ENCODE measurements around the gene CNDP1.

The CNDP1 gene

DNA sequence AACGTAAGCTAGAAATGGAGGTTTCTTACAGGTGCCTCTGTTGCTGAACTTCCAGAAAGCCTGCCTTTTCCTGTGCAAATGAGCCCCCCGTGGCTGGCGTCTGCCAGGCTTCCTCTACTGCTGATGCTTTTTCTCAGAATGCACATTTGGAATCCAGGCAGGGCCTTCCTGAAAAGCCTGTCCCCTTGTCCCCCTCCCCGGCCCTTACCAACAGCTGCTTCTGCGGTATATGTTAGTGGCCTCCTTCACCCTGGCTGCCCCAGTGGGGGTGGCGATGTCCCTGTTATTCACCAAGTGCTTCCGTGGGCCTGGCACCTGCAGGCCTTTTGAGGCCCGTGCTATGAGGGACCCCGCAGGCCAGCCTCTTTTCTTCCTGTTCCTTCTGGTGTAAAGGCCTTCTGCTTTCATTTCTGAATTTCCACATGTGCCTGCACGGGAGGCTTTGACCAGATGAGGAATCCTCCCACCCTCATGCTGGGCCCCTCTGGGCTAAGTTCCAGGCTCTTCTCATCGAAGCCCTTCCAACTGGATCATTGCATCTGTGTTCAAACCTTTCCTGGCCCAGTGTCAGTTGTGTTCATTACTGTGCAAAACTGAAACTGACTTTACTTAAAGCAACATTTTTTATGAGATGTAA is 27.7 kb upstream of the CNDP1 start:
- DNase-seq (ENCODE audit: low read depth): no peak

DNA sequence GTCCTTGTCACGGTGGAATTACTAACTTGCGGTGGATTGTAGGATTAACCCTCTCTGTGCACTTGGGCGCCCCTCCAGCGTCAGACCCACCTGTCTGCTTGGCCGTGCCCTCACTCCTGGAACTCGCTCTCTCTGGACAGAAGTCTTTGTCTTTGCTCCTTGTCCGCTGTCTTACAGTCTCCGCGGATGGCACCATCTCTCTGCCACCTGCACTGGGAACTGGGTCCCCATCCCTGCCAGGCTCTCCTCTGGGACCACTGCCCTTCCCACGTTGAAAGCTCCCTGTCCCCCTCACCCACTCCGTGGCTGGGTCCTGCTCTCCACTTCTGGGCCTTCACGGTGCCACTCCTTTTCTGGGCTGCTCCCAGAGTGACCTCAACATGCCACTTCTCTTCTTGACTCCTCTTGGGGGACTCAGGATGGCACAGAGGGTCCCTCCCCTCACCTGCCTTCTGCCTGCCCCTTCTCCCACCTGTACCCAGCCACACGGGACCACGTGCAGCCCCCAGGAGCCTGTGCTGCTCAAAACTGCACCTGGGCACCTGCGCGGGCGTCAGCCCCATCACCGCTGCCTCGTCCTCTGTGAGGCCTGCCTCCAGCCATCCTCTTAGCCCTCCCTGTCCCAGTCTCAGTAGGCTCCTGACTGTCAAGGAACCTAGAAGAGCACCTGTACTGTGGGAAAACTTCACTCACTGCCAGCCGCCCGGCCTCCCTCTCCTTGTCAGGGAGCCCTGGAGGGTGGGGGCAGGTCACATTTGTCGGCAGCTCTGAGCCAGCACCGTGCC is 27.0 kb upstream of the CNDP1 start:
- no peak for DNase-seq (ENCODE audit: low read depth)

DNA sequence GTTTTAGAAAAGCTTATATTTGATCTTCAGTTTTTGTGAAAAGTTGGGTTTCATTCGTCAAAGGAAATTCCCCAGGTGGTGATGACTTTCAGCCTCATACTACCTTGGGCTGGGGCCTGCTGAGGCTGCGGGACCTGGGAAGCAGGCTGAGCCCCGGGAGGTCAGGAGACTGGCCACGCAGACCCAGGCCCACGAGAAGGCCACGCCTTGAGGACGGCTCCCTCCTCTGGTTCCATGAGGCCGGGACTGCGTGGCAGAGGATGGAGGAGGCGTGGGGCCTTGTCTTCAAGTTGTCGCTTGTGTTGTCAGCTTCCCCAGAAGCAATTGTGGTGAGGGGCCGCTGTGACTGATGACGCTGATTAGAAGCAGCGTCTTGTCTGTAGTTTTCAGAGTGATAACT is 26.4 kb upstream of the CNDP1 start:
- DNase-seq (ENCODE audit: low read depth): no peak

DNA sequence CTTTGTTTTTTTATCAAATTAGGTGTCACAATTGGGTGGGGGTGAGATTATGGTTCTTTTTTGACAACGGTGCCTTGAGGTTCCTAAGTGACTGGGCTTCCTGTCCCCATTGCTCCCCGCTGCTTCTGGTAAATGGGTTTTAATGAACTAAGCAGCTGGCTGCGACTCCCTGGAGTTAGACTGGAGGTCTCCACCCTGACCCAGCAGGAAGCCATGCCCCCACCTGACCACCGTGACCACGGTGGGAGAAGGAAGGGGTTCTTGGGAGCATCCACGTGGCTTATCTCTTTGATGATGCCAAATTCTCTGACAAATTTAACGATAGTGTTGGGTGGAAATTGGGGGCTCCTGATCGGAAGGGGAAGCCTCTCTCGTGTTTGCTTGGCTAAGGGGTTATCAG is 25.9 kb upstream of the CNDP1 start:
- no peak for DNase-seq (ENCODE audit: low read depth)

DNA sequence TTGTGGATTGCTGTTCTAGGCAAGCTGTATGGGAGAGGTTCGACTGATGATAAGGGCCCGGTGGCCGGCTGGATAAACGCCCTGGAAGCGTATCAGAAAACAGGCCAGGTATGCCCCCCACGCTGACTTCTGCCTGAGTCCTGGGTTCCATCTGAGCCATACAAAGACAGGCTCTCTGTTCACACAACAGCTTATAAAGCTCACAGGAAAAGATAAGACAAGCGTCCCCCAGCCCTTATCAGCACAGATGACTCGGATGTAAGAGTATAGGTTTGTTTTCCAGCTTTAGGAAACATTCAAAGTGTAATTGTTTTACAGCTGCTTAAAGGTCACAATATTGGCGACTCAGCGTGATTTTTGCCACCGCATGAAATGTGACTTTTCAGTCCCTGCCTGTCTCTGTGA is 25.5 kb upstream of the CNDP1 start:
- DNase-seq (ENCODE audit: low read depth): no peak

DNA sequence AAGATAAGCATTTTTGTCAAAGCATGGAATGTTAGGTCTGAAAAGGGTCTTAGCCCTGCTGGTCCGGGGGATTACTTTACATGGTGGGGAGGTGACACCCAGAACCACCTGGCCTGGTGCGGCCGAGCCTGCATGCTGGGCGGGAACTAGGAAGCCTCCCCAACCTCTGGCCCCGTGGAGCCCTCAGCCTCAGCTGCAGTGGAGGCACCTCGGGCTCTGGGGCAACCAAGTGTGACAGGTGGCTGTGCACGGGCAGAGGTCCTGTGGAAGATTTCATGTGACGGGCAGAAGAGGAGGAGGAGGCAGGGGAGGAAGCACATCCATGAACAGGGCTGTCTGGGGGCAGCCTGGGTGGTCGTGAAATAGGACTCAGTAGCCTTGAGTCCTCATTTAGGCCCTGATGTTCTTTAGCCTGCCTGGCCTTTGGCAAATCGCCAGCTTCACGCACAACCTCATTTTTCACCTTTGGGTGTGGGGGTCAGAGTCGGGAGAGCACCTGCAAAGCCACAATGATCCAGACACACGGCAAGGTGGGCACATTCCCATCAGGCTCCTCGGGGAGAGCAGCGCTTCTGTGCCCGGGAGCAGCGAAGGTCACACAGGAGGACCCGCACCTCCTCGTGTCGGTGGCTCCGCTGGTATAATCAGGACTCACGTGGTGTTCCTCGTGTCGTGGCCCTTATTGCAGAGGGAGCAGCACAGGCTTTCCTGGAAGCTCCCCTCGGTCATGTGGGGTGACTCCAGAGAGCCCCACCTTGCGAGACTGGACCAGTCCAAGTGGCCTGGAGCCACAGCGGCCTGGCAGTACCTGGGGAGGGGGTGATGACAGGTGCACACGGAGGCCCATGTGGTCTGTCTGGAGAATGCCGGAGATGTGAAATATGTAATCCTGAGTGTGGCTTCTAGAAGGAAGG is 24.2 kb upstream of the CNDP1 start:
- DNase-seq (ENCODE audit: low read depth): no peak

DNA sequence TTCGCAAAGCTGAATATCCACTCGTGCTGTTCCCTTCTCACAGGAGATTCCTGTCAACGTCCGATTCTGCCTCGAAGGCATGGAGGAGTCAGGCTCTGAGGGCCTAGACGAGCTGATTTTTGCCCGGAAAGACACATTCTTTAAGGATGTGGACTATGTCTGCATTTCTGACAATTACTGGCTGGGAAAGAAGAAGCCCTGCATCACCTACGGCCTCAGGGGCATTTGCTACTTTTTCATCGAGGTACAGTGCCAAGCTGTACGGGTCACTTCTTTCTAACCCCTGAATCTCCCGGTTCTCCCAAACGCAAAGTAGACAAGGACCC is 23.6 kb upstream of the CNDP1 start:
- no peak for DNase-seq (ENCODE audit: low read depth)

DNA sequence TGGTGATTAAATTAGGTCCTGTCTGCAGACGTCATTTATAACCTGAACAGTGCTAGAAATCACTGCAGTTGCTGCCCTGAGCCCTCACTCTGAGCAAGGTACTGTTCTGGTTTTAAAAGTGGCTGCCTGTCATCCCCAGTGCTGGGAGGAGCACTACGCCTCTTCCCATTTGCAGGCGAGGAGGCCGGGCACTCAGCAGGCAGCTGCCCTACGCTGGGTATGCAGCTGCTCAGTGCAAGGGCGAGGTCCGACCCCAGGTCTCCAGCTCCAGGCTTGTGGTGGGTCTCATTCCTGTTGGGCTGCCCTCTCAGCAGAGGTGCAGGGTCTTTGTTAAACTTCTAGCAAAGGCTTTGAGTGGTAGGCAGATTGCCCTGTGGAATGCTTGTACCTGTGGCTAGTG is 22.5 kb upstream of the CNDP1 start:
- DNase-seq (ENCODE audit: low read depth): no peak

DNA sequence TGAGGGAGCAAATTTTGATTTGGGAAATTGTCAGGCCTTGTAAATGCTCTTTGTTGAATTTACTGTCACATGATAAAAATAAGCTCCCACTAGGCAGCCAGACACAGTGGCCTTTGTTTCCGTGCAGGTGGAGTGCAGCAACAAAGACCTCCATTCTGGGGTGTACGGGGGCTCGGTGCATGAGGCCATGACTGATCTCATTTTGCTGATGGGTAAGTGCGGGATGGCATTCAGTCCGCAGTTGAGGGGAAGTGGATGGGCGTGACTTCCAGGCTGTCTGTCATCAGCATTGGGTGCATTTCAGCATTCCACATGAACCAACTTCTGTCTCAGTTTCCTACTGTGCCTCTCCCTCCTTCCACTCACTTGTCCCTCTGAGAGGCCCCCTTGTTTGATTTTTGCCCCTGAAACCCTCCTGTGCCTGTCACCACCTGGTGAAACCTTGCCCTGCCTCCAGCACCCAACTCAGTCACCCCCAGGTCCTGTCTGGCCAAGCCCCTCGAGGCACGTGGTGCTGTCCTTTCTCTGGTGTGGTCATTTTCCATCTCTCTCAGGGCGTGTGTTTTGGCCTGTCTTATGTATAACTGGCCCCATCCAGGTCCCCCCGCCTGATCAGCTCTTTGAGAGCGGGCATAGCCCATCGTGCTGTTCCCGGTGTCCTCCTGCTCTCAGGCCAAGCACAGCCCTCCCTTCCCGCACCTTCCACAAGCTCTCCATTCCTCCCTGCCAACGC is 21.8 kb upstream of the CNDP1 start:
- no peak for DNase-seq (ENCODE audit: low read depth)

DNA sequence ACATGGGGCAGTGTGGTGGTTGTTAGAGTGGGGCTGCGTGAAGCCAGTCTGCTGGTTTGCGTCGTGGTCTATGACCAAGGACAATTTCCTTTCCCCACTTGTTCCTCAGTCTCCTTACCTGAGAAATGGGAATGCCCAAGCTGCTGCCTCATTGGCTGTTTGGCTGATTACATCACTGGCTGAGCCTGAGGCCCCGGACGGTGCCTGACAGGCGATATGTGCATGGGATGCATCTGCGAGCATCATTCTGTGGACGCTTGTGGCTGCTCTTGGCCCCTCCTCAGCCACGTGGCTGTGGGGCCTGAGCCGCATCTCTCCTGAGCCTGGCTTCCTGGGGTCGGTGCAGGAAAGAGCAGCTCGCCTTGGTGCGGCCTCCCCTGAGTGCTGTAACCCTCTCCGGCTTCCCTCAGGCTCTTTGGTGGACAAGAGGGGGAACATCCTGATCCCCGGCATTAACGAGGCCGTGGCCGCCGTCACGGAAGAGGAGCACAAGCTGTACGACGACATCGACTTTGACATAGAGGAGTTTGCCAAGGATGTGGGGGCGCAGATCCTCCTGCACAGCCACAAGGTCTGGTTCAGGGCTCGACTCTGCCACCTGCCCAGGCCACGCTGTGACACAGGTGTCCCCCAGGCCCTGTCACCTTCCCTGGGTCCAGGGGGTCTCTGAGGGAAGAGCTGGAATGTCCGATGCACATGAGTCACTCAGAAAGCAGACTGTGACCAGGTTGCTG is 21.0 kb upstream of the CNDP1 start:
- no peak for DNase-seq (ENCODE audit: low read depth)

DNA sequence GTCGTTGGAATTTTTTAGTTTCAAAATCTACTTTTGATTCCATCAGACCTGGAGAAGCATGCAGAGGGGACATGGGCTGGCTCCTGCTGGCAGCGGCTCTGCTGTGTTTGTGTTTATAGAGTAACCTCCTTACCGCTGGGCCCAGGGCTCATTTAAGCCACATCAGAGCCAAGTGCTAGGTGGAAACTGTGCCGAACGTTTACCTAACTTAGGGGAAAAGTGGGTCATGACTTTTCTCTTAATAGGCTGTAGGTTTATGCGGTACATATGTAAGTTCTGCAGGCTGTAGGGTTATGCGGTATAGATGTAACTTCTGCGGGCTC is 20.5 kb upstream of the CNDP1 start:
- no peak for DNase-seq (ENCODE audit: low read depth)

DNA sequence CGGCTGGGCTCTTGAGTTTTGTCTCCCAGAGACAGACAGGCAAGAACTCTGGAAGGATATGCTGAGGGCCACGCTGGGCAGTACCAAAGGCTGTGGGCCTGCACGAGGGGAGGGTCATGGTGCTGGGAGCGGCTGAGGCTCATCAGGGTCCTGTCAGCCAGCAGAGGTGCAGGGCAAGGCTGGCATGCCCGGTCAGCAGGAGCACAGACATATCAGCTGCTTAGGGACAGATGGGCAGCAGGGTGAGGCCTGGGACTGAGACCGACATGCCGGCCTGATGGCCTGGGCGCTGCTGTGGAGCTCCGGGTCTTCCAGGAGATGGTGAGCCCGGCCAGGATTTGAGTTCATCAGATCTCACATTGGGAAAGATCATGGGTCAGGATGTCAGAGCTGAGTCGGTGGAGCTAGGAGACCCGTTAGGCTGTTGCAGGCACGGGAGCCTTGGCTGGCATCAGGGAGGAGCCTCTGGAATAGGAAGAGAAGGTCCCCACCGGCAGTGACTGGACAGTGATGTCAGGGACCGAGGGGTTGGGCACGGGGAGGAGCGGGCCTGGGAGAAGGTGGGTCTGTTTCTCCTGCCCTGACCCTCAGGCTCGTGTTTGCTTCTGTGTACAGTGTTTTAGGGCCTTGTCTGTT is 19.3 kb upstream of the CNDP1 start:
- no peak for DNase-seq (ENCODE audit: low read depth)

DNA sequence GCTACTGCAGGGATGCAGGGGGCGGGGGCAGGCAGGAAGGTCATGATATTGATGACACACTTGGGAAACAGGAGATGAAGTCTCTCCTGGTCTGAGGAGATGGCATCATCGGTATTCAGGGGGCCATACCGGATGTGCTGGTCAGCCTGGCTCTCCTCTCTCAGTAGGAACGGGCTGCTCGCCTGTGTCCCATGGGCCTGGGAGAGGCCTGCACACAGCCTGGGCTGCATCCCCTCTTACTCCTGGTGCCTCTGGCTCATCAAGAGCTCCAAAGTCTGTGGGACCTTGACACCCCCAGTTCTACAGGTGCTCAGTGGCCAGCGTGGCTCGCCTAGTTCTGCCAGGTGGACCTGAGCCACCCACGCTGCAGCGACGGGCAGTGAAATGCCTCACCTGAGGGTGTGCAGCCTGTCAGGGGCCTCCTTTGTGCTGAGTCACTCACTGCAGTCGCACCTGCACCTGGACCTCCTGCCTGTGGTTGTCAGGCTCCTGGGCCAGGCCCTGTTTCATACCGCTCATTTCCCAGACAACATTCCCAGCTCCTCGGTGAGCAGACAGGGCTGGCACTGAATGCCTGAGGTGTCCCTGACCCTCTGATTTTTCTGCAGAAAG is 18.6 kb upstream of the CNDP1 start:
- no peak for DNase-seq (ENCODE audit: low read depth)

DNA sequence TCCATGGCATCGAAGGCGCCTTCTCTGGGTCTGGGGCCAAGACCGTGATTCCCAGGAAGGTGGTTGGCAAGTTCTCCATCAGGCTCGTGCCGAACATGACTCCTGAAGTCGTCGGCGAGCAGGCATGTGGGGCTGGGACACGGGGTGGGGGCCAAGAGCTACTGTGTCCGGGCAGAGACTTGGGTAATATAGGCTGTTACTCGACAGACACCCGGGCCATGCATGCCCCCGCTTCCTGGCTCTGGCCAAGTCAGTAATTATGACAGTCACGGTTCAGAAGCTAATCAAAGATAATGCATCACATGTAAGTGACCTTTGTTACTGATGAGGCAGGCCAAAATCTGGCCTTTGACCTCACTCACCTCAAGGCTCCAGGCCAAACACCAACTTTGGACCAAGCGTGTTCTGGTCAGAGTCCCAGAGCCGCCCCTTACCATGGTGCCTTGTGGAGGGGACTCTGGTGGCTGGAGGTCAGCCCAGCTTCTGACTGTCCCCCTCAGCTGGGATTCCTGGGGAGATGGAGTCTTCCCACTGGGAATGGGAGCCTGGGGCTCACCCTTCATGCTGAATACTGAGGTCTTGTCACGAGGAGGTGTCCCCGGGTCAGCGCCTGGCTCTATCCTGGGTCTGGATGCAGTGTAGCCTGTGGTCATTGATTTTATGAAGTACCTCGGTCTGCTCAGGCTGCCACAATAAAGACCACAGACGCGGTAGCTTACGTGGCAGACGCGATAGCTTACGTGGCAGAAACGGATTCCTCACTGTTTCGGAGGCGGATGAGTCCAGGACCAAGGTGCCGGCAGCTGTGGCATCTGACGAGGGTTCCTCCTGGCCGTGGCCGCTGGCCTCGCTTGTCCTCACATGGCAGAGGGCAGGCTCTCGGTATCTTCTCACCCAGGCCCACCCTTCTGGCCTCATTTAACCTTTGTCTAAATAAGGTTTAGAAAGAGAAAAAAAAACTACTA is 17.7 kb upstream of the CNDP1 start:
- no peak for DNase-seq (ENCODE audit: low read depth)

DNA sequence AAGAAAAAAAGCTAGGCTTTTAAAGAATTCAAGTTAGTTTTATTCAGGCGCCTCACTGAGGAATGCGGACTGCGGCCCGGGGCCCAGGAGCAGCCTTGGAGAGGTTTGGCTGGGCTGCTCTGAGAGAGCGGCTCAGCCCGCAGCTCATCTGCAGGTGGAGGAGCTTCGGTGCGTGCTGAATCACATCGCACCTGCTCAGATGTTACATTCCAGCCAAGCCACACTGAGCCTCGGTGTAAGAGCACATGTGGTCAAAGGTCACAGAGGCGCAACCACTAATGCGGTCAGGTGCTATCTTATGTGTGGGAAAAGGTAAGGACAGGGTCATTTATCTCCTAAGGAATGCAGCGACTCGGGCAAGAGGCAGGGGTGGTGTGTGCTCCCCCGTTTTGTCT is 17.1 kb upstream of the CNDP1 start:
- DNase-seq (ENCODE audit: low read depth): no peak

DNA sequence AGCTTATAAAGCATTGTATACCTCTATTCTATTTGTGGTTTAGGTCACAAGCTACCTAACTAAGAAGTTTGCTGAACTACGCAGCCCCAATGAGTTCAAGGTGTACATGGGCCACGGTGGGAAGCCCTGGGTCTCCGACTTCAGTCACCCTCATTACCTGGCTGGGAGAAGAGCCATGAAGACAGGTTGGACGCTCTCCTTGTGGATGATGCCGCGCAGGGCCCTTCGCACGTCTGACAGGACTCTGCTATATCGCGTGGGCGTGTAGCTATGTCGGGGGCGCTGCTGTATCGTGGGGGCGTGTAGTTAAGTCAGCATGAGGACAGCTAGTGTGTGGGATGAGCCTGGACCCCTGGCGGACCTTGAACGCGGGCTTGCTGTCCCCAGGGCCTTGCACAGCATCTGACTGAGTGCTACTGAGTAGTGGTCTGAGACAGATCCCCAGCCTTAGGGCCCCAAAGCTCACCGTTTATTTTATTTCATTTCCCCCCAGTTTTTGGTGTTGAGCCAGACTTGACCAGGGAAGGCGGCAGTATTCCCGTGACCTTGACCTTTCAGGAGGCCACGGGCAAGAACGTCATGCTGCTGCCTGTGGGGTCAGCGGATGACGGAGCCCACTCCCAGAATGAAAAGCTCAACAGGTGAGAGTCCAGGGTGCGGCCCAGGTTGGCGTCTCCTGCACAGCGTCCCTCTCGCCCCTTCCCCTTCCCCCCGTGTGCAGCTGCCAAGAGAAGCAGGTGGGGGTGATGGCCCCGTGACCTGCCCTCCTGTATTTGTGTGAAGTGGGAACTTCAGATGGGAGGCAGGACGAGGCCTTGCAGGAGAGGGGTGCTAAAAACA is 15.6 kb upstream of the CNDP1 start:
- no peak for DNase-seq (ENCODE audit: low read depth)

DNA sequence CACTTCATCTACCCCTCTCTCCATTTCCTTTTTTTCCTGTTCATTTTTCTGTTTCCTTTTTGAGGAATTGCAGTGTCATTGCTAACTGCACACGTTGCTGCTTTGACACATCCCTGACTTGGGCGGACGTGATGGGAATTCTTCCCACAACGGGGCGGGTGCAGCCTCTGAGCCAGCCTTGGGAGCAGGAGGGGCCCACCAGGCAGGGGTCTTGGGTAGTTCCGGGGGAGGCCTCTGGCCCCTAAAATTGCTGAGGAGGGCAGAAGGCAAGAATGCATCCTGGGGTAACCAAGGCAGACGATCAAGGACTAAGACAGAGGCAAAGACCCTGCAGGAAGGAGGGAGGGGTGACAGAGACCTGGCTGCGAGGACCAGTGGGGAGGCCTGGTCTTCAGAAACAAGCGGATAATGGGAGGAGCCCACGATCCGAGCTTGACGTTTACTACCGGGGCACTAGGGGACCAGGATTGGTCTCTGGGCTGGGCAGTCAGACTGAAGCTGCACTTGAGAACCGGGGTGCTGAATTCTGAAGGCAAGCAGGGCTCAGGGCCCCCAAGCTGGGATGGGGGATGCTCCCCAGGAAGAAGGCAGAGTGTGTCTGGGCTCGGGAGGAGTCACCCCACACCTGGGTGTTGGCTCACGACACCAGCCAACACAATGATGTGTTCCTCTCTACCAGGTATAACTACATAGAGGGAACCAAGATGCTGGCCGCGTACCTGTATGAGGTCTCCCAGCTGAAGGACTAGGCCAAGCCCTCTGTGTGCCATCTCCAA is 14.8 kb upstream of the CNDP1 start:
- DNase-seq (ENCODE audit: low read depth): no peak

Data from T-helper 22 cell (primary cell).